Measurements from ENCODE around the gene HRCT1.

DNA sequence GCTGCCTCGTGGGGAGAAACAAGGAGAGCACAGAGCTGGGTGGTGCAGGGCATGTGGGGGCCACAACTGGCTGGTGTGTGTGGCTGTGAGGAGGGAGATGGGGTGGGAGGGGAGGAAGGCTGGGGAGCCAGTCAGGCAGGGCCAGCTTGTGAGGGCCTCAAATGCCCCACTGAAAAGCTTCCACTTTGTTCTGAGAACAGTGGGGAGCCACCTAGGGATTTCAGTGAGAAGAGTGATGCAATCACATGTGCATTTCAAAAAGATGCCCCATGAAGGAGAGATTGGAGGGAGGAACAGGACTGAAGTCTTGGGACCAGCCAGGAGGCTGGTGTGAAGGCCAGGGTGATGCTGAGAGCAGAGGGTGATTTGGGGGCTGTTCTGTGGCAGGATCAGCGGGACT lies 37.1 kb upstream of the HRCT1 start:
- TF ChIP-seq, protein P1, sequence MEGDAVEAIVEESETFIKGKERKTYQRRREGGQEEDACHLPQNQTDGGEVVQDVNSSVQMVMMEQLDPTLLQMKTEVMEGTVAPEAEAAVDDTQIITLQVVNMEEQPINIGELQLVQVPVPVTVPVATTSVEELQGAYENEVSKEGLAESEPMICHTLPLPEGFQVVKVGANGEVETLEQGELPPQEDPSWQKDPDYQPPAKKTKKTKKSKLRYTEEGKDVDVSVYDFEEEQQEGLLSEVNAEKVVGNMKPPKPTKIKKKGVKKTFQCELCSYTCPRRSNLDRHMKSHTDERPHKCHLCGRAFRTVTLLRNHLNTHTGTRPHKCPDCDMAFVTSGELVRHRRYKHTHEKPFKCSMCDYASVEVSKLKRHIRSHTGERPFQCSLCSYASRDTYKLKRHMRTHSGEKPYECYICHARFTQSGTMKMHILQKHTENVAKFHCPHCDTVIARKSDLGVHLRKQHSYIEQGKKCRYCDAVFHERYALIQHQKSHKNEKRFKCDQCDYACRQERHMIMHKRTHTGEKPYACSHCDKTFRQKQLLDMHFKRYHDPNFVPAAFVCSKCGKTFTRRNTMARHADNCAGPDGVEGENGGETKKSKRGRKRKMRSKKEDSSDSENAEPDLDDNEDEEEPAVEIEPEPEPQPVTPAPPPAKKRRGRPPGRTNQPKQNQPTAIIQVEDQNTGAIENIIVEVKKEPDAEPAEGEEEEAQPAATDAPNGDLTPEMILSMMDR (conservative IDR thresholded peaks at IDR 0.05; ENCODE audit: low read depth in 2 of 2), result no peak
- TF ChIP-seq EZH2 (IDR thresholded peaks at IDR 0.05; ENCODE audit: low read depth, unreplicated experiment) (no peak), STAT1 (IDR thresholded peaks at IDR 0.05; ENCODE audit: unreplicated experiment) (no peak), EZH2phosphoT487 (IDR thresholded peaks at IDR 0.05; ENCODE audit: unreplicated experiment) (no peak), POLR2AphosphoS5 (IDR thresholded peaks at IDR 0.05; ENCODE audit: low read depth) (no peak), CREB1 (CRISPR knock-in tag; IDR thresholded peaks at IDR 0.05; ENCODE audit: low read depth) (no peak), JUNB (IDR thresholded peaks at IDR 0.05; ENCODE audit: unreplicated experiment) (no peak), ZNF331 (CRISPR knock-in tag; IDR thresholded peaks at IDR 0.05; ENCODE audit: low read depth) (no peak), ZNF114 (CRISPR knock-in tag; IDR thresholded peaks at IDR 0.05) (no peak)
- TF ChIP-seq, protein P2, sequence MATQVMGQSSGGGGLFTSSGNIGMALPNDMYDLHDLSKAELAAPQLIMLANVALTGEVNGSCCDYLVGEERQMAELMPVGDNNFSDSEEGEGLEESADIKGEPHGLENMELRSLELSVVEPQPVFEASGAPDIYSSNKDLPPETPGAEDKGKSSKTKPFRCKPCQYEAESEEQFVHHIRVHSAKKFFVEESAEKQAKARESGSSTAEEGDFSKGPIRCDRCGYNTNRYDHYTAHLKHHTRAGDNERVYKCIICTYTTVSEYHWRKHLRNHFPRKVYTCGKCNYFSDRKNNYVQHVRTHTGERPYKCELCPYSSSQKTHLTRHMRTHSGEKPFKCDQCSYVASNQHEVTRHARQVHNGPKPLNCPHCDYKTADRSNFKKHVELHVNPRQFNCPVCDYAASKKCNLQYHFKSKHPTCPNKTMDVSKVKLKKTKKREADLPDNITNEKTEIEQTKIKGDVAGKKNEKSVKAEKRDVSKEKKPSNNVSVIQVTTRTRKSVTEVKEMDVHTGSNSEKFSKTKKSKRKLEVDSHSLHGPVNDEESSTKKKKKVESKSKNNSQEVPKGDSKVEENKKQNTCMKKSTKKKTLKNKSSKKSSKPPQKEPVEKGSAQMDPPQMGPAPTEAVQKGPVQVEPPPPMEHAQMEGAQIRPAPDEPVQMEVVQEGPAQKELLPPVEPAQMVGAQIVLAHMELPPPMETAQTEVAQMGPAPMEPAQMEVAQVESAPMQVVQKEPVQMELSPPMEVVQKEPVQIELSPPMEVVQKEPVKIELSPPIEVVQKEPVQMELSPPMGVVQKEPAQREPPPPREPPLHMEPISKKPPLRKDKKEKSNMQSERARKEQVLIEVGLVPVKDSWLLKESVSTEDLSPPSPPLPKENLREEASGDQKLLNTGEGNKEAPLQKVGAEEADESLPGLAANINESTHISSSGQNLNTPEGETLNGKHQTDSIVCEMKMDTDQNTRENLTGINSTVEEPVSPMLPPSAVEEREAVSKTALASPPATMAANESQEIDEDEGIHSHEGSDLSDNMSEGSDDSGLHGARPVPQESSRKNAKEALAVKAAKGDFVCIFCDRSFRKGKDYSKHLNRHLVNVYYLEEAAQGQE (IDR thresholded peaks at IDR 0.05; ENCODE audit: unreplicated experiment), result no peak
